HEK293 (cell line): ENCODE data around the gene CUEDC1.

Source experiments
- CTCF ChIP-seq: fragments of 450-650 bp; formaldehyde crosslinking; IDR thresholded peaks from 2 replicates; pipeline ENCODE4 v1.5.1; 2016; ENCODE audit warnings: missing biosample characterization, missing genetic modification characterization
- EGR2 ChIP-seq: fragments of 450-650 bp; formaldehyde crosslinking; IDR thresholded peaks from 2 replicates; pipeline ENCODE4 v1.5.1; 2016; ENCODE audit warnings: low read depth, missing biosample characterization, missing genetic modification characterization
- FEZF1 ChIP-seq: fragments of 450-650 bp; formaldehyde crosslinking; IDR thresholded peaks from 2 replicates; pipeline ENCODE4 v1.5.1; 2016; ENCODE audit warnings: missing biosample characterization, missing genetic modification characterization
- GLI4 ChIP-seq: fragments of 450-650 bp; formaldehyde crosslinking; IDR thresholded peaks from 2 replicates; pipeline ENCODE4 v1.5.1; 2016; ENCODE audit warnings: missing biosample characterization, missing genetic modification characterization
- GLIS1 ChIP-seq: fragments of 450-650 bp; formaldehyde crosslinking; IDR thresholded peaks from 2 replicates; pipeline ENCODE4 v1.5.1; 2016; ENCODE audit warnings: missing biosample characterization, missing genetic modification characterization
- HOXD13 ChIP-seq: sonication (generic); formaldehyde crosslinking; IDR thresholded peaks from 2 replicates; pipeline ENCODE4 v1.8.0; 2022; ENCODE audit warnings: missing genetic modification reagents, borderline replicate concordance
- KLF9 ChIP-seq: fragments of 450-650 bp; formaldehyde crosslinking; IDR thresholded peaks from 2 replicates; pipeline ENCODE4 v1.5.1; 2016; ENCODE audit warnings: missing biosample characterization, missing genetic modification characterization, low read depth
- PATZ1 ChIP-seq: fragments of 450-650 bp; formaldehyde crosslinking; IDR thresholded peaks from 2 replicates; pipeline ENCODE4 v1.5.1; 2016; ENCODE audit warnings: missing biosample characterization, missing genetic modification characterization
- PRDM2 ChIP-seq: fragments of 450-650 bp; formaldehyde crosslinking; IDR thresholded peaks from 2 replicates; pipeline ENCODE4 v1.5.1; 2016; ENCODE audit warnings: missing biosample characterization, missing genetic modification characterization, borderline replicate concordance
- PRDM6 ChIP-seq: fragments of 450-650 bp; formaldehyde crosslinking; IDR thresholded peaks from 2 replicates; pipeline ENCODE4 v1.5.1; 2017; ENCODE audit warnings: missing biosample characterization, missing genetic modification characterization
- ZBTB21 ChIP-seq: fragments of 450-650 bp; formaldehyde crosslinking; IDR thresholded peaks from 2 replicates; pipeline ENCODE4 v1.5.1; 2017; ENCODE audit warnings: missing biosample characterization, missing genetic modification characterization
- ZFP41 ChIP-seq: fragments of 450-650 bp; formaldehyde crosslinking; IDR thresholded peaks from 2 replicates; pipeline ENCODE4 v1.5.1; 2016; ENCODE audit warnings: missing biosample characterization, missing genetic modification characterization, borderline replicate concordance
- ZNF10 ChIP-seq: fragments of 450-650 bp; formaldehyde crosslinking; IDR thresholded peaks from 2 replicates; pipeline ENCODE4 v1.5.1; 2017; ENCODE audit warnings: missing biosample characterization, missing genetic modification characterization
- ZNF18 ChIP-seq: fragments of 450-650 bp; formaldehyde crosslinking; IDR thresholded peaks from 2 replicates; pipeline ENCODE4 v1.5.1; 2016; ENCODE audit warnings: missing biosample characterization, missing genetic modification characterization
- ZNF416 ChIP-seq: fragments of 450-650 bp; formaldehyde crosslinking; IDR thresholded peaks from 2 replicates; pipeline ENCODE4 v1.5.1; 2016; ENCODE audit warnings: missing biosample characterization, missing genetic modification characterization
- ZNF433 ChIP-seq: fragments of 450-650 bp; formaldehyde crosslinking; IDR thresholded peaks from 2 replicates; pipeline ENCODE4 v1.5.1; 2016; ENCODE audit warnings: missing biosample characterization, missing genetic modification characterization, low read depth
- ZNF449 ChIP-seq: fragments of 450-650 bp; formaldehyde crosslinking; IDR thresholded peaks from 2 replicates; pipeline ENCODE4 v1.5.1; 2017; ENCODE audit warnings: missing biosample characterization, mild to moderate bottlenecking, missing genetic modification characterization, moderate library complexity
- ZNF529 ChIP-seq: fragments of 450-650 bp; formaldehyde crosslinking; IDR thresholded peaks from 2 replicates; pipeline ENCODE4 v1.5.1; 2017; ENCODE audit warnings: missing genetic modification characterization, missing biosample characterization; ENCODE audit not compliant: insufficient replicate concordance
- ZNF549 ChIP-seq: fragments of 450-650 bp; IDR thresholded peaks from 2 replicates; pipeline ENCODE4 v1.5.1; 2018; ENCODE audit warnings: missing biosample characterization, missing genetic modification characterization, mild to moderate bottlenecking, inconsistent platforms, moderate library complexity
- ZNF692 ChIP-seq: fragments of 450-650 bp; formaldehyde crosslinking; IDR thresholded peaks from 2 replicates; pipeline ENCODE4 v1.5.1; 2016; ENCODE audit warnings: missing biosample characterization, missing genetic modification characterization
- ZNF747 ChIP-seq: fragments of 450-650 bp; formaldehyde crosslinking; IDR thresholded peaks from 2 replicates; pipeline ENCODE4 v1.5.1; 2016; ENCODE audit warnings: missing biosample characterization, missing genetic modification characterization
- ZSCAN30 ChIP-seq: fragments of 450-650 bp; IDR thresholded peaks from 2 replicates; pipeline ENCODE4 v1.5.1; 2018; ENCODE audit warnings: missing biosample characterization, mild to moderate bottlenecking, missing genetic modification characterization, moderate library complexity

CUEDC1 gene

GRCh38 chr17:57875290-57876022 is 79.8 kb downstream of the CUEDC1 start (continued):
- TF ChIP-seq PRDM6 (tag by site-specific recombination) (peak; percentile 88), ZNF10 (tag by site-specific recombination) (no peak), ZNF449 (tag by site-specific recombination) (peak; percentile 45; the same call in 1 of the 2 replicates), KLF9 (tag by site-specific recombination) (peak; percentile 16; the same call in 1 of the 2 replicates), GLIS1 (tag by site-specific recombination) (peak; percentile 87), ZNF747 (tag by site-specific recombination) (no peak), PATZ1 (peak; percentile 91), ZFP41 (no peak), HOXD13 (peak; percentile 47; the same call in 1 of the 2 replicates), ZNF18 (tag by site-specific recombination) (no peak), PRDM2 (tag by site-specific recombination) (no peak), ZNF529 (tag by site-specific recombination) (no peak), EGR2 (peak; percentile 11; the same call in 1 of the 2 replicates), GLI4 (tag by site-specific recombination) (no peak), CTCF (peak; percentile 65), ZNF433 (tag by site-specific recombination) (no peak), ZNF692 (peak; percentile 64; the same call in 1 of the 2 replicates), ZNF549 (tag by site-specific recombination) (no peak), FEZF1 (tag by site-specific recombination) (peak; percentile 74), ZNF416 (tag by site-specific recombination) (no peak), ZSCAN30 (tag by site-specific recombination) (no peak), ZBTB21 (peak; percentile 74)
